PC-3 (cell line): ENCODE results near the gene TAS2R13. TPM values are rescaled to one million over a fixed set of nuclear protein-coding genes. Genes with fewer than 3 reads are reported as not detected.

Experiments used
- ATAC-seq: fragments of 200-7000 bp; cut with Tn5 transposase; 2 replicates; pipeline ENCODE4 v1.9.1; 2020; ENCODE audit warnings: mild to moderate bottlenecking, moderate library complexity
- BruUV-seq: library from RNA; stranded (reverse); fragments of 400-500 nt; replicated peaks from 2 replicates; lab custom pipeline; 2021; lab: Mats Ljungman, UMichigan
- CTCF ChIA-PET: fragments of 300-600 bp; sonication (Branson Sonifier 250); formaldehyde crosslinking; loops from one replicate; lab custom pipeline; 2022; ENCODE audit warnings: antibody characterized with exemption; lab: Charles Lee
- POLR2A ChIA-PET: fragments of 300-600 bp; sonication (Branson Sonifier 250); formaldehyde crosslinking; loops from one replicate; lab custom pipeline; 2022; ENCODE audit warnings: antibody characterized with exemption; ENCODE audit not compliant: unreplicated experiment; lab: Charles Lee
- DNase-seq: peaks from one replicate; pipeline ENCODE4 v3.0.0-alpha.2; 2015
- H2AFZ ChIP-seq: fragments of 300-600 bp; sonication (generic); 2 replicates; pipeline ENCODE4 v1.6.0; 2016; ENCODE audit warnings: antibody characterized with exemption, low read length
- H3F3A ChIP-seq: fragments of 300-600 bp; sonication (generic); one replicate; pipeline ENCODE4 v1.6.0; 2017; ENCODE audit warnings: antibody characterized with exemption, low read length, control low read depth, mild to moderate bottlenecking; ENCODE audit not compliant: unreplicated experiment
- H3K27ac ChIP-seq: fragments of 300-600 bp; sonication (generic); 2 replicates; pipeline ENCODE4 v1.5.1; 2016; ENCODE audit warnings: mild to moderate bottlenecking, low read length
- H3K27me3 ChIP-seq: fragments of 300-600 bp; sonication (generic); 2 replicates; pipeline ENCODE4 v1.6.1; 2016; ENCODE audit warnings: low read length, mixed read lengths
- H3K36me3 ChIP-seq: fragments of 300-600 bp; sonication (generic); 2 replicates; pipeline ENCODE4 v1.6.1; 2016; ENCODE audit warnings: low read depth, mixed run types, low read length, mixed read lengths
- H3K4me1 ChIP-seq: fragments of 300-600 bp; sonication (generic); 2 replicates; pipeline ENCODE4 v1.5.1; 2016; ENCODE audit warnings: low read length; ENCODE audit not compliant: insufficient read depth
- H3K4me2 ChIP-seq: fragments of 300-600 bp; sonication (generic); 2 replicates; pipeline ENCODE4 v1.6.0; 2016; ENCODE audit warnings: low read length
- H3K4me3 ChIP-seq: fragments of 300-600 bp; sonication (generic); 2 replicates; pipeline ENCODE4 v1.5.1; 2016; ENCODE audit warnings: mild to moderate bottlenecking, low read length, mixed read lengths
- H3K79me2 ChIP-seq: fragments of 300-600 bp; sonication (generic); 2 replicates; pipeline ENCODE4 v1.6.1; 2017; ENCODE audit warnings: low read length, mixed read lengths
- H3K9ac ChIP-seq: fragments of 300-600 bp; sonication (generic); 2 replicates; pipeline ENCODE4 v1.6.0; 2016; ENCODE audit warnings: mild to moderate bottlenecking, low read length
- H3K9me2 ChIP-seq: fragments of 300-600 bp; sonication (generic); replicated peaks from 2 replicates; pipeline ENCODE4 v1.6.1; 2016; ENCODE audit warnings: mixed run types, low read length, mixed read lengths
- H3K9me3 ChIP-seq: fragments of 300-600 bp; sonication (generic); 2 replicates; pipeline ENCODE4 v1.6.1; 2016; ENCODE audit warnings: low read length, mixed read lengths
- H4K20me1 ChIP-seq: fragments of 300-600 bp; sonication (generic); 2 replicates; pipeline ENCODE4 v1.6.1; 2016; ENCODE audit warnings: low read length, mixed read lengths
- CTCF ChIP-seq: fragments of 300-600 bp; sonication (generic); conservative IDR thresholded peaks from 2 replicates; pipeline ENCODE4 v1.5.1; 2017; ENCODE audit warnings: antibody characterized with exemption, low read depth, mild to moderate bottlenecking, low read length
- EZH2 ChIP-seq: fragments of 300-600 bp; sonication (generic); IDR thresholded peaks from one replicate; pipeline ENCODE4 v1.6.1; 2017; ENCODE audit warnings: antibody characterized with exemption, mild to moderate bottlenecking, low read length; ENCODE audit not compliant: unreplicated experiment
- EZH2phosphoT487 ChIP-seq: fragments of 300-600 bp; sonication (generic); IDR thresholded peaks from 2 replicates; pipeline ENCODE4 v1.6.1; 2018; ENCODE audit warnings: mild to moderate bottlenecking, antibody characterized with exemption, low read length, borderline replicate concordance
- intact Hi-C: fragments of 100-400 bp; cut with micrococcal nuclease; formaldehyde crosslinking; loops from 2 replicates; pipeline ENCODE4 v1.9.0; 2023
- total RNA-seq: library from RNA; depleted of rRNA; stranded (reverse); fragments of >200 nt; gene quantifications from 2 replicates; pipeline ENCODE4 v1.2.3, GENCODE V29; 2014

The TAS2R13 gene
- total RNA-seq, 1 experiment from 2014 or later = 0.11 TPM

GRCh38 chr12:10919809-10920208, 10.4 kb upstream of the TAS2R13 start:
- no peak overlapping the region for H3K27ac ChIP-seq
- no peaks in the 10 kb centered on the region for H4K20me1 ChIP-seq
- H3K27me3 ChIP-seq = no peaks in the 10 kb centered on the region
- no peak for ATAC-seq
- H3K9me2 ChIP-seq = no peaks in the 10 kb centered on the region
- no peaks in the 10 kb centered on the region for H3F3A ChIP-seq
- TF ChIP-seq EZH2phosphoT487 (no peak), EZH2 (no peak), CTCF (no peak)
- no peak overlapping the region for H3K4me3 ChIP-seq
- H3K4me1 ChIP-seq = no peaks in the 10 kb centered on the region
- ChIA-PET POLR2A (no interaction called here), CTCF (no interaction called here)
- no TSS peak for BruUV-seq
- H3K79me2 ChIP-seq = no peaks in the 10 kb centered on the region
- no peaks in the 10 kb centered on the region for H3K36me3 ChIP-seq
- DNase-seq = no peak
- H2AFZ ChIP-seq = no peak overlapping the region
- intact Hi-C loops = no loop called here
- H3K9me3 ChIP-seq = no peaks in the 10 kb centered on the region
- no peak overlapping the region for H3K9ac ChIP-seq
- H3K4me2 ChIP-seq = no peak overlapping the region

GRCh38 chr12:10910380-10910779, 1.0 kb upstream of the TAS2R13 start:
- H2AFZ ChIP-seq = no peak overlapping the region
- H3K27me3 ChIP-seq = no peaks in the 10 kb centered on the region
- H3K4me1 ChIP-seq = no peaks in the 10 kb centered on the region
- no peak overlapping the region for H3K27ac ChIP-seq
- BruUV-seq = no TSS peak
- DNase-seq = no peak
- no peaks in the 10 kb centered on the region for H3F3A ChIP-seq
- H3K9me2 ChIP-seq = no peaks in the 10 kb centered on the region
- intact Hi-C loops = no loop called here
- H3K79me2 ChIP-seq = no peaks in the 10 kb centered on the region
- no peak for ATAC-seq
- no peak overlapping the region for H3K9ac ChIP-seq
- no peak overlapping the region for H3K4me2 ChIP-seq
- no peaks in the 10 kb centered on the region for H4K20me1 ChIP-seq
- H3K36me3 ChIP-seq = no peaks in the 10 kb centered on the region
- H3K4me3 ChIP-seq = no peak overlapping the region
- no peaks in the 10 kb centered on the region for H3K9me3 ChIP-seq
- POLR2A ChIA-PET = no interaction called here
- no peak for TF ChIP-seq EZH2phosphoT487
- no peak for TF ChIP-seq EZH2
- TF ChIP-seq CTCF = no peak
- CTCF ChIA-PET = interaction anchor here (0.6 kb wide), 1 partner anchor 289 kb away, joined by 3 read pairs; no protein-coding TSS in a partner anchor

GRCh38 chr12:10904686-10905085, 4.7 kb downstream of the TAS2R13 start:
- ChIA-PET CTCF (no interaction called here), POLR2A (no interaction called here)
- intact Hi-C loops = no loop called here
- H3F3A ChIP-seq = no peaks in the 10 kb centered on the region
- H2AFZ ChIP-seq = no peak overlapping the region
- no peak overlapping the region for H3K4me3 ChIP-seq
- no peaks in the 10 kb centered on the region for H3K4me1 ChIP-seq
- no peak overlapping the region for H3K27ac ChIP-seq
- H3K36me3 ChIP-seq = no peaks in the 10 kb centered on the region
- no TSS peak for BruUV-seq
- H4K20me1 ChIP-seq = no peaks in the 10 kb centered on the region
- H3K79me2 ChIP-seq = no peaks in the 10 kb centered on the region
- no peaks in the 10 kb centered on the region for H3K9me3 ChIP-seq
- H3K9ac ChIP-seq = no peak overlapping the region
- no peak for TF ChIP-seq EZH2
- TF ChIP-seq EZH2phosphoT487 = no peak
- no peak for TF ChIP-seq CTCF
- H3K27me3 ChIP-seq = no peaks in the 10 kb centered on the region
- H3K9me2 ChIP-seq = no peaks in the 10 kb centered on the region
- ATAC-seq (no peak), DNase-seq (no peak)
- no peak overlapping the region for H3K4me2 ChIP-seq
